KBM-7 (cell line): ENCODE data around the gene PTPRT.

Experiments used
- DNase-seq: peaks from one replicate; pipeline ENCODE4 v3.0.0-alpha.2; 2015
- in situ Hi-C: fragments of 300-500 bp; cut with MboI; formaldehyde crosslinking; loops from 2 replicates; pipeline ENCODE4 v1.14.3; 2020; ENCODE audit warnings: low sequenced_read_pairs, low pct_unique_long_range_greater_than_20kb, mixed read lengths

Gene PTPRT

DNA sequence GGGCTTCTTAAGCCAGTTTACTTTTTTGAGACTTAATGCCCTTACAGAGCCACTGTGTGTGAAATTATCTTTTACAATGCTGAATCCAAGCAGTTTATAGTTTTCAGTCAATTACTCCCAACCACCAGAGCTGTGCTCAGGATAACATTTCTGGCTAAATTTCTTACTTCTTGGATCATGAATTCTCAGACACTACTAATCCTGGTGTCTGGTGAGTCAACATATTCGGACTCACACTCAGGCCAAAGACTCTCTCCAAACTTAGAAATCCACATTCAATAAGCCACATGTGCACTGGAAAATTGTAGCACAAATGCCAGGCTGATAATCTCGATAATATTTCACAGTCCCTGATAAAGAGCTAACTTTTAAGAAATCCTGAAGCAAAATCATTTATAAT lies 49.0 kb downstream of the PTPRT start:
- DNase-seq: no peak
- in situ Hi-C loops: no loop called here

DNA sequence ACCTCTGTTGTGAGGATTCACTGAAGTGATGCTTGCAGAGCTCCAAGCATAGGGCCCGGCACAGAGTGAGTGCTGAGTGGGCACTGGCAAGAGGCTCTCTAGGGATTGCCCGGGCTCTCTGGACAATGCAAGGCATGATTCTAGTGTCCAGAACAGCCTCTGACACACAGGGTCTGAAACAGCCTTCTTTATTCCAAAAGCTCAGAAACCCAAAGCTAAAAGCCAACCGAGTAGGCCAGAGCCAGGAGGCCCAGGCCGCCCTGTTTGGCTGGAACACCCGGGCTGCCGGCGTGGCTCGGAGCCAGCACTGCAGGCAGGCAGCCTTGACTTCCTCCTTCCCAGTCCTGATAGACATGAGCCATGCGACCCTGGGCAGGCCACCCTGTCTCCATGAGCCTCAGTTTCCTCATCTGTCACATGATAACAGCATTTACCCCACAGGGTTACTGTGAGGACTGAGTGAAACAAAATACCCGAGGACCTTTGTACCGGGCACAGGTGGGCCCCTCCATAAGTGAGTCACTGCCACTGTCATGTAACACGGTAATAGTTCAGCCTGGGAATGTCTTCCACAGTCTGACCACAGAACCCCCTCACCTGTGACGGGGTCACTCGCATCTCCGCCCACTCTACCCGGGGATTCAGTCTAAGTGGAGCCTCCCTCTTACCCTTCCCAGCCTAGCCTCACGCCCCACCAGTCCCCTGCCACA lies 51.5 kb downstream of the PTPRT start:
- in situ Hi-C loops: no loop called here
- no peak for DNase-seq

DNA sequence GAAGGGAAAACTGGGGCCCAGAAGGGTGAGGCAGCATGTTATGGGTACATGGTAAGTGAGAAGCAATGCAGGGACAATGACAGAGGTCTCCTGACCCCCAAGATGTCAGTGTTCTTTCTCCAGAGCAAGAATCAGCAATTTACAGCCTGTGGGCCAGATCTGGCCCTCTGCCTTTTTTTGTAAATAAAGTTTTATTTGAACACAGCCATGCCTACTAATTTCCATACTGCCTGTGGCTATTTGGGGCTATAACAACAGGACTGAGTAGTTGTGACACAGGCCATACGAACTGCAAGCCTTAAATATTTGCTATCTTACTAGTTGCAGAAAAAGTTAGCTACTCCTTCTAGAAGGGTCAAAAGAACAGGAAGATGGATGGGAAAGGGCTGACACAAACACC lies 52.5 kb downstream of the PTPRT start:
- DNase-seq: no peak
- in situ Hi-C loops: no loop called here

DNA sequence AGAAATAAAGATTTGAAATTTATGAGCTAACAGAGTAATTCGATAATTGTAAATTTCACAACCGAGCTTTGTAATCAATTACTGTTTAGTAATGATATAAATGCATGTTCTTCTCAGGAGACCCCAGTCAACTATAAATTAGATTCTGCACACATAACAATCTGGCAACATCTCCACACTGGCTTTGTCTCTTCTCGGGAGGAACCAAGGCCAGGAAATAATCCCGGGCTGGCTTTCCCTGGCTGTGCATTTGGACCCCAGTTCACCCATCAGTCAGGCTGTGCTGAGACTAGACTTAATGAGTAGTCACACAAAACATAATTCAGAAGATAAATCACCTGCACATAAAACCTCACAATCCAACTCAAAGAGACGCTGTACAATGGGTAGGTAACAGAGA lies 65.5 kb downstream of the PTPRT start:
- no peak for DNase-seq
- in situ Hi-C loops: no loop called here

DNA sequence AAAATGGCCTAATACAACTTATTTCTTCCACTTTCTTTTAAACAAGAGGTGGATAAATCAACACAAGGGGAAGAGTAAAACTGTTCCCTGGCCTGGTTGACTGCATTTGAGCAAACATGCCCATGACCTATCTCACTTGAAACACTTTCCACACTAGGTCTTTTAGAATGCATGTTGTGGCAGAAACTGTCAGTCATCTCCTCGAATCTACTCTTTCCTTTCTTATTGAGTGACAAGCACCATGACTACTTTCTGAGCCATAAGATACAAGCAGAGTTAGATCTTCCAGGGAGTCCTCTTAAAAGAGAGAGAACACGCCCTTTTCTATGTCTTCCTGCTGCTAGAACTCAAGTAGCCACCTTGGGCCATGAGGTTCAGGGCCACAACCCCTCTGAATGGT lies 66.5 kb downstream of the PTPRT start:
- DNase-seq: no peak
- in situ Hi-C loops: no loop called here

DNA sequence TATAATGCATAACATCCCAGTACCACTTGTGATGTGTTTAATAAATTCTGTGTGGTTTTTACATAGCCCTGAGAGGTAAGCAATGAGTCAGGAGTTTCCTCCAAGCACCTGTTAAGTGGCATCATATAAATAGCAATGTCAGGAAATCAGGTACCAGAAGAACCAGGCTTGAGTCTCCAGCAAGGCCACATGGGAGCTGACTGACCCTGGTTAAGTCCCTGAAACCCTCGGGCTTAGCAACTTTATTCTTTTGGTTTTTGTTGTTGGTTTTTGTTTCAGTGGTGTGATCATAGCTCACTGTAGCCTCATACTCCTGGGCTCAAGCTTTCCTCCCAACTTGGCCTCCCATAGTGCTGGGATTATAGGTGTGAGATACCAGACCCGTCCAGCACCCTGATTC lies 70.0 kb downstream of the PTPRT start:
- DNase-seq: no peak
- in situ Hi-C loops: no loop called here

DNA sequence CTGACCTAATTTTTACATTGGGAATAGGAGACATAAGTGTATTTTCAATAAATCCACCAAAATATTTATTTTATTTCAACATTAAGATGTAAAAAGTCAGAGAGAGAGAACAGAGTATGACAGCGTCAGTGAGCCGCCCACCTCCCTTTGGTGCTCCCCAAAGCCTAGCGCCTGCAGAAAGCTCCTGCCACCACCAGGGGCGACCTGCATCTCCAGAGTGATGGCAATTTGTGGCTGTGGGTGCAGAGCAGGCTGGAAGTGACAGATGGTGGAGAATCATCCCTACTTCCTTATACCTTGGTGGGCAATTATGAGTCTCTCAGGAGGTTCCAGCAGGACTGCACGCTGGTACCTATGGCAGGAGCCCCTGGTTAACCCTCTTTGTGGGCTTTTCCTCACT lies 87.3 kb downstream of the PTPRT start:
- in situ Hi-C loops: no loop called here
- no peak for DNase-seq

DNA sequence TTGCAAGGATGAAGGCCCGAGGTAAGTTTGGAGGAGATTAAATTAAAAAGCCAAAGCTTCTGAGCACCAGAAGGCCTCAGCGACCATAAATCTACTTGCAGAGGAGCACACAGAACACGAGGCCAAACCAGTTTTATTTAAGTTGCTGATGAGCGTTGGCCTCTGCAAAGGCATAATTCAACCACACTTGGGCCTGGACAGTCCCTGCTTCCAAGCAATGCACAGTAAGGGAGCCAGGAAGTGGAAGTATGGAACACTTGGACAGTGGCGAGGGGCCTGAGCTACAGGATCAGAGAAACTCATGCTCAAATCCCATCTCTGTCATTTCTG lies 92.8 kb downstream of the PTPRT start:
- no peak for DNase-seq
- in situ Hi-C loops: no loop called here

DNA sequence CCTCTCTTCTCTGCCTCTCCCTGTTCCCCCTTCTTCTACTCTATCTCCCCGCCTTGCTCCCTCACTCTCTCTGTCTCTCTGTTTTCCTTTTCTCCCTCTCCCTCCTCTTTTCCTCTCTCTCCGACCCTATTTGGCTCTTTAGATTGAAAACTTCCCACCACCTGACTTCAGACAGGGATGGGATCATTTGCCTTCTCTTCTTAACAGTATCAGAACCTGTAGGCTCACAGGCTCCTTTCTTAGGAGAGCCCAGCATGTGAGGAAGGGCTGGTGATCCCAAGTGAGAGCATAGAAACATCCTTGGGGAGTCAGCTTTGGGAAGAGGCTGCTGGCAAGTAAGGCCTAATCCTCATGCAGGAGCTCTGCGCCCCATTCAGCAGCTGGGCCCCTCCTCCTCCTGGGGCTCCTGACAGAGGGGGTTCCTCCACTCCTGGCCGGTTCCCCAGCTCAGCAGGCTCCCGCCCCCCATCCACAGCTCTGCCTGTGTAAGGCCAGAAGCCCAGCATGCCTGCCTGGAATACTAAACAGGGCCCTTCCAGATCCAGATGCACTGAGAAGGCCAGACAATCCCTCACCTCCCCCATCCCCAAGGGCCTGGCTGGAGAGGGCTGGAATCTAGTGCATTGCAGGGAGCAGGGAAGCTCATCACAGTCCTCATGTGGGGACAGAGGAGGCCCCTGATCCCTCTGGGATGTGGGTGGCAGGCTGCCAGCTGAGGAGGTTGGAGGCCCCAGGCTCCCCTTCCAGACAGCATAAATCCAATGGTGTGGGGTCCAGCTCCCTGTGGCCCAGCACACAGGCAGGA lies 93.4 kb downstream of the PTPRT start:
- in situ Hi-C loops: no loop called here
- DNase-seq: no peak

DNA sequence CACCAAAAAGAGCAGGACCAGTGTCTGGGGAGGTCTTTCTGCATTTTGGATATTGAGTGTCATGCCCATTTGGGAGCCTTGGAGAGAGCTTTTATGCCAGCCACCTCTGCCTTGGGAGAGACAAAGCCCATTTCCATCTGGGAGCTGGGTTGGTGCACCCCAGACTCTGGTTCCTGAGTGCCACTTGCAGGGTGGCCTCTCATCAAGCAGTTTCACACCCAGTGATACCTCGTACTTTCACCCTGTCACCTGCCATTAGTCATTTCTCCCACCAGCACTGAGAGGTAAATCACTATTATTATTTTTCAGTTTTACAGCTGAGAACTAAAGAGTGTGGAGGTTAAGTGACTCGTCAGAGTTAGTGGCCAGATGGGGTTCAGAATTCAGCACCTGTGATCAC lies 94.7 kb downstream of the PTPRT start:
- in situ Hi-C loops: no loop called here
- no peak for DNase-seq

DNA sequence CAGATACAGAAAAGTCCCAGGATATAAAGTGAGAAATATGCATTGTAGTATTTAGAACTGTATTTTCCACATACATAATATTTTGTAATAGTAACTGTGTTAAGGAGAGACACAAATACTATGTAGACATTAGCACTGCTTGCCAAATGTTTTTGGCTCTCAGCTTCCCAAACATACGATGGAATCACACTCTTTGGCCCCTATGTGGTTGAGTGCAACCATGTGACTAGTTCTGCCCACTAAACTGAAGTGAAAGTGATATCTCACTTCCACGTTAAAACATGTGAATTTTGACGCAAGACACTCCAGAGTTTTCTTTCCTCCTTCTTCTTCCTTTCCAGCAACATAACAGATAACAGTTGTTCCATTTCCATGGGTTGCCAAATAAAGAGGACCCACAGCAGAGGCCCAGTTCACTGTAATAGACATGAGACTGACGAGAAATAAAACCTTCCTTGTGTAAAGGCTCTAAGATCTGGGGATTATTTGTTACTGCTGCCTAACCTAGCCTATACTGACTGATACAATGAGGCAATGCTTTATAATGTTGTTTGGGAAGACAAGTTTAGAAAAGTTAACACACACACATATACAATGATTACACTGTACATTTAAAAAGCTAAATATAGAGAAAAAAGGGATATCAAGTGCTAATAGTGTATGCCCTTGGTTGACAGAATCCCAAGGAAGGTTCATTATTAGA lies 97.2 kb downstream of the PTPRT start:
- in situ Hi-C loops: no loop called here
- DNase-seq: no peak

DNA sequence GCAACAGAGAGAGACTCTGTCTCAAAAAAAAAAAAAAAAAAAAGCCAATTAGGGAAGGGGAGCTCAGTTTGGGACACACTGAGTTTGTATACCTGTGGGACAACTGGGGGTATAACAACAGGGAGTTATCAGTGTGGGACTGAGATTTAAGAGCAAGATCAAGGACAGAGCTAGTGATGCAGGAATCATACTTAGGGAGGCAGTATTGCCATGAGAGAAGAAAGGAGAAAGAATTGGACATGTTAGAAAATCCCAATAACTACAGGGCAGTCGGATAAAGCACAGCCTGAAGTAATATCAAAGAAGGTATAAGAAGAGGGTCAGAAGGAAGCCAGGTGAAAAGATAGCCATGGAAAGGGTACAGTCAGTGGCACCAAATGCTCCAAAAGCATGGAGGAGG lies 121.2 kb downstream of the PTPRT start:
- DNase-seq: no peak
- in situ Hi-C loops: no loop called here

DNA sequence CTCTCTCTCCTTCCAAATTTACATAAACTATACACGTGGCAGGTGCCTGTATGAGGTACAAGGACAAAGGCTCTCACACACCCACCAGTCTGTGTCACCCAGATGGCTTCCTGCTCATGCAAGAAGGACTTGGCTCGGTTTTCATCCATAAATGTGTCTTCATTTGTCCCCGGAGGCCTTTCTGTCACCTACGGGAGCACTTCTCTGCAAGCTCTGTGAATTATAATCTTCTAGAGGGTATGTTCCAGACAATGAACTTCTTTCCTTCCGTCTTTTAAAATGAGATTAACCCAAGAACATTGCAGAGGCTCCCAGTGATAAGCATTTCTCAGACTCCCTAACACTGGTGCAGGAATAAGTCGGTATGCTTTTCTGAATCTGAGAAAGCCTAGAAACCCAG lies 123.6 kb downstream of the PTPRT start:
- in situ Hi-C loops: no loop called here
- no peak for DNase-seq

DNA sequence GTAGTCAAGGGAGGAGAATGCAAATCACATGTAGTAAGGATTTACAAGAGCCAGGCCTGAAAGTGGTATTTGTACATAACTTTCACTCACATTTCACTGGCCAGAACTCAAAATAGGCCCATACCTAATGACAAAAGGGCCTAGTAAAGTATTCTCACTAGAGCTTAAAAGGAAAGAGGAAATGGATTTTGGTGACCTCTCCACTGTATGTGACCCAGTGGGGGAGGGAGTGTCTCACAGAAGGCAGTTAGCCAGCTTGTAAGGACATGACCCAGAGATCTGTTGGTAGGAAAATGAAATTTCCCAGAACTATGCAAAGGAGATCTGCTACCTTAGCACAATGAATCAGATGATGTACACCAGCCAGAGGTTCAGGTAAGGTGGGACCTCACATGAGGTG lies 124.4 kb downstream of the PTPRT start:
- in situ Hi-C loops: no loop called here
- DNase-seq: no peak

DNA sequence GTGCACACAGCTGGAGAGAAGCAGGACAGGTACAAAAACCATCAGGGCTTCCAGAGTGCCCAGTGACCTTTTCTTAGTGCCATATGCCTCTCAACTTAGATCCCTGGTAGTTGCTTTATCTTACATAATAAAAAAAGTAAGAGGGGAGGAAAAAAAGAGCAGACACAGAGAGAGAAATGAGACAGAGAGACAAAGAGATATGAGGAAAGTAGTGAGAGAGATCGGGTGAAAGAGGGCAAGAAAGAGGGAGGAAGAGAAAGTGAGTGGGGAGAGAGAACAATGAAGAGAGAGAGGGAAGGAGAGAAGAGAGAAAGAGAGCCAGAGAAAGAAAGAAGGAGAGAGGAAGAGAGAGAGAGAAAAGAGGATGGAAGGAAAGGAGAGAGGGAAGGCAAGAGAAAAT lies 131.6 kb downstream of the PTPRT start:
- in situ Hi-C loops: no loop called here
- DNase-seq: no peak

DNA sequence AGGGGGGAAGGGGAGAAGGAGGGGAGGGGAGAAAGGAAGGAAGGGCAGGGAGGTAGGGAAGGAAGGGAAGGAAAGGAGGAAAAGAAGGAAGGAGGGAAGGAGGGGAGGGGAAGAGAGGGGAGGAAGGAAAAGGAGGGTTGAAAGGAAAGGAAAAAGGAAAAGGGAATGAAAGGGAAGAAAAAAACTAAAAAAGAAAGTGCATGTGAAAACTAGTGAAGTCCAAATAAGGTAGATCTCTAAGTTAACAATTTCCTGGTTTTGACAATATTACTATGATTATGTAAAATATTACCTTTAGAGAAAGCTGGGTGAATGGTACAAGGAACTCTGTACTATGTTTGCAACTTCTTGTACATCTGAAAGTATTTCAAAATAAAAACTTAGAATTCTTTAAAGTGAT lies 132.4 kb downstream of the PTPRT start:
- no peak for DNase-seq
- in situ Hi-C loops: no loop called here

DNA sequence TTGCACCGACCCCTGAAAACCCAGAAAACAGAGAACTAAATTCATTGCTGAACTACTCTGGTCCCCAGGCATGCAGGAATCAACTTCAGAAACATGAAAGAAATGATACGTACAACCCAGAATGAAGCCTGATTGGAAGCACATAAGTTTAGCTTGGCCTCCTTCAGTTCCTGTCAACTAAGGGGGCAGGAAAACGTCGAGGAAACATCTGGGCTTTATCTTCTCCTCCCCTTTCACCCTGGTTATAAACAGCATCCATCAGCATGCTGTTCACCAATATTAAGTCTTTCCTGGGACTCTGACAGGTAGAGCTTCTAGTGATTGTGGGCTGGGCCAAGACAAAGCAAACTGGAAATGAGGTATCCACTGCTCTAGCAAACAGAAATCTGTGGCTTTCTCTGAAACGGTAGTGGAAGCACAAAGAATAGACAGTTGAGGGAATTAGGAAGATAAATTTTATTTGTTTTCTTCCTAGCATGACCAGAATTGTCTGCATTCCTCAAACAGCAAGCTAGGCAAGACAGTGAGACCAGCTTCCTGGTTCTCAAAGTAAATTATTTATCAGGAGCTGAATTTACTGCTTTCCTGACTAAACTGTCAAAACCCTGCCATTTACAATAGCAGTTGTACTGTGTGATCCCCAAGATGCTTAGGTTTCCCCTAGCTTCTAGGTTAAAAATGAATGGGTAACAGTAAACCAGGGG lies 134.4 kb downstream of the PTPRT start:
- in situ Hi-C loops: no loop called here
- DNase-seq: no peak

DNA sequence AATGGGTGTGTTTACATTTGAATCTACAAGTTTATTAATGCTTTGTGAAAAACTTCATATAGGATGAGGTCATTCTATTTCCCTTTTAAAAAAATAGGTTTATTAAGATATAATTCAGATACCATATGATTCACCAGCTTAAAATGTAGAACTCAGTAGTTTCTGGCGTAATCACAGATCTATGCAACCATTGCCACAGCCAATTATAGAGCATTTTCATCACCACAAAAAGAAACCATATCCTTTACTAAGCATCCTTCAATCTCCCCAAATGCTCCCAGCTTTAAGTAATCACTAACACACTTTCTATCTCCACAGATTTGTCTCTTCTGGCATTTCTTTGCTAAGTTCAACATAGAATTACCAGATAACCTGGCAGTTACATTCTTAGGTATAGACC lies 137.2 kb downstream of the PTPRT start:
- no peak for DNase-seq
- in situ Hi-C loops: no loop called here

DNA sequence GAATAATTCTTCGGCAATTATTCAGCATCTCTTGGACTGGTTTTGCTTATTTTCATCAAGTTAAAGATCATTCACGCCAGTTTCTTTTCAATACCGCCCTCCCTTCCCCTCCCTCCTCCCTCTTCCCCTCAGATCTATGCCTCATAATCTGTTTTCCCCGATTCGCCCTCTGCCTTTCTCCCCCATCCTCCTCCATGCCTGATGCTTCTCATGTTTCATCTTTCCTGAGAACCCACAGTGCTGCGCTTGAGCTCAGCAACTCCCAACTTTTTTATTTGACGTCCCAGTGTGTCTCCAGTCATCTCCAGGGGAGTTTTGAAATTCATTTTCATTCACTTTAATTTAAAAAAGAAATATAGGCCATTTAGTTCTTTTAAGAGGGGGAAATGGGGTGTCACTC lies 142.7 kb downstream of the PTPRT start:
- DNase-seq: no peak
- in situ Hi-C loops: no loop called here

DNA sequence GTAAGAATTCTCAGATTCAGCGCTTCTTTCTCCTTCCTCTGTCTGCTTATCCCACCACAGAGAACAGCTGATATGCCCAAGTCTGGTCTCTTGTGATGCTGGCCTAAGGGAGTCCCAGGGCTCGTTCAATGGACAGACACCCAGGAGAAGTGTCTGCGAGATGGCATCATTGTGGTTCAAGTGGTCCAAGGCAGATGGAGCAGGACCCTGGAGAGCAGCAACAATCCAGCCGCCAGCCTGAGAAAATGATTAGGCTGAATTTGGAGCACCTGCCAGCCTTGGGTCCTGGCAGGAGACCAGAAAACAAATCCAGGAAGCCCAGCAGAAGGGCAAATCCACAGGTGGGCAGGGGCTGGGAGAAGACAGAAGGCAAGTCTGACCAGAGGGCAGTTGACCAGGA lies 145.8 kb downstream of the PTPRT start:
- in situ Hi-C loops: no loop called here
- DNase-seq: no peak
